Kidney epithelial cell (primary cell): Measurements from ENCODE around the gene RHOD. TPM values are rescaled to one million over a fixed set of nuclear protein-coding genes. Genes with fewer than 3 reads are reported as not detected.

Experiments
- DNase-seq: peaks from one replicate; pipeline ENCODE4 v3.0.0-alpha.2; 2010; ENCODE audit warnings: low read depth
- H3K27me3 ChIP-seq: 2 replicates; pipeline ENCODE4 v1.6.0; 2011; ENCODE audit warnings: low read length; ENCODE audit not compliant: control insufficient read depth, insufficient read depth
- H3K36me3 ChIP-seq: 2 replicates; pipeline ENCODE4 v1.5.1; 2011; ENCODE audit warnings: low read length; ENCODE audit not compliant: control insufficient read depth, insufficient read depth
- H3K4me3 ChIP-seq: 2 replicates; pipeline ENCODE4 v1.5.1; 2011; ENCODE audit warnings: low read depth, mild to moderate bottlenecking, control low read depth, low read length
- total RNA-seq: library from RNA; depleted of rRNA; stranded (reverse); fragments of >200 nt; gene quantifications from 2 replicates; pipeline ENCODE4 v1.2.3, GENCODE V29; 2015
- TF ChIP-seq, protein P1 (sequence below): IDR thresholded peaks from 2 replicates; pipeline ENCODE4 v1.5.1; 2011; ENCODE audit warnings: mild to moderate bottlenecking, moderate library complexity, low read length, control low read depth, inconsistent platforms; ENCODE audit not compliant: insufficient read depth, poor library complexity, severe bottlenecking

The RHOD gene
- total RNA-seq, 1 donor from 2014 or later, result 97.0 TPM

DNA sequence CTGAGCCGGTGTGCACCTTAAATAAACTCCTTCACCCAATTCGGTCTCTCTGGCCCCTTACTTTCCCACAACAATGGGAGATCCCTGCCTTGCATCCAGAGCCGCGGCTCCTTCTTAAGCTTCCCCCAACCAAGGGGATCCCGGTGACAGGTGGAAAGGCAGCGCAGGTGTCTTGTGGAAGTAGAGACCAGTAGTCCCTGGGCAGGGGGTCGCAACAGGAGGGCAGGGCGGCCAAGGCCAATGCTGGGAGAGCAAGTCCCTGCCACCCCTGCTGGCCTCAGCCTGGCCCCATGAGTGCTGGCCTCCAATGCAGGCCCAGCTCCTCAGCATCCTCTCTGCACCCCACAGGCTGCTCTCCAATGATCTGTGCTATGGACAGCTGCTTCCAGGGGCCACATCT, 41.6 kb upstream of the RHOD start:
- Histone ChIP-seq H3K4me3 (no peak overlapping the region), H3K36me3 (no peaks in the 10 kb centered on the region), H3K27me3 (no peaks in the 10 kb centered on the region)
- no peak for DNase-seq
- TF ChIP-seq, protein P1, sequence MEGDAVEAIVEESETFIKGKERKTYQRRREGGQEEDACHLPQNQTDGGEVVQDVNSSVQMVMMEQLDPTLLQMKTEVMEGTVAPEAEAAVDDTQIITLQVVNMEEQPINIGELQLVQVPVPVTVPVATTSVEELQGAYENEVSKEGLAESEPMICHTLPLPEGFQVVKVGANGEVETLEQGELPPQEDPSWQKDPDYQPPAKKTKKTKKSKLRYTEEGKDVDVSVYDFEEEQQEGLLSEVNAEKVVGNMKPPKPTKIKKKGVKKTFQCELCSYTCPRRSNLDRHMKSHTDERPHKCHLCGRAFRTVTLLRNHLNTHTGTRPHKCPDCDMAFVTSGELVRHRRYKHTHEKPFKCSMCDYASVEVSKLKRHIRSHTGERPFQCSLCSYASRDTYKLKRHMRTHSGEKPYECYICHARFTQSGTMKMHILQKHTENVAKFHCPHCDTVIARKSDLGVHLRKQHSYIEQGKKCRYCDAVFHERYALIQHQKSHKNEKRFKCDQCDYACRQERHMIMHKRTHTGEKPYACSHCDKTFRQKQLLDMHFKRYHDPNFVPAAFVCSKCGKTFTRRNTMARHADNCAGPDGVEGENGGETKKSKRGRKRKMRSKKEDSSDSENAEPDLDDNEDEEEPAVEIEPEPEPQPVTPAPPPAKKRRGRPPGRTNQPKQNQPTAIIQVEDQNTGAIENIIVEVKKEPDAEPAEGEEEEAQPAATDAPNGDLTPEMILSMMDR, result no peak

DNA sequence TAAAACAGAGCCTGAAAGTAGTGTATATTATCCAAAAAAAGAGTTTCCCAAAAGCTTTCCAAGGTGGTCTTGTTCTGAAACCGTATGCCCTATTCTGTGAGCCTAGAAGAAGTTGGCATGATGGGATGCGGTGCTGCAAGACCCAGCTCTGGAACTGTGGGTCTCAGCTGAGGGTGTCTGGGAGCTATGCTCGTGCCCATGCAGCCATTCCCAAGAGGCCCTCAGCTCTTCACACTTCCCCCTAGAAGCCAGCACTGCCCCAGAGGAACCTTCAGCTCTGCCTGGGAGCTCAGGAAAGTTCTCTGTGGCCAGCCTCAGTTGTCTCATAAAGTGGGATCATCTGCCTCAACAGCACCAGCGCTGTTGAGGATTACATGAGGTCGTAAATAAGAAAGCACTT, 40.1 kb upstream of the RHOD start:
- TF ChIP-seq, protein P1, result no peak
- H3K4me3 ChIP-seq, result no peak overlapping the region
- H3K36me3 ChIP-seq, result no peaks in the 10 kb centered on the region
- H3K27me3 ChIP-seq, result no peaks in the 10 kb centered on the region
- DNase-seq, result no peak

DNA sequence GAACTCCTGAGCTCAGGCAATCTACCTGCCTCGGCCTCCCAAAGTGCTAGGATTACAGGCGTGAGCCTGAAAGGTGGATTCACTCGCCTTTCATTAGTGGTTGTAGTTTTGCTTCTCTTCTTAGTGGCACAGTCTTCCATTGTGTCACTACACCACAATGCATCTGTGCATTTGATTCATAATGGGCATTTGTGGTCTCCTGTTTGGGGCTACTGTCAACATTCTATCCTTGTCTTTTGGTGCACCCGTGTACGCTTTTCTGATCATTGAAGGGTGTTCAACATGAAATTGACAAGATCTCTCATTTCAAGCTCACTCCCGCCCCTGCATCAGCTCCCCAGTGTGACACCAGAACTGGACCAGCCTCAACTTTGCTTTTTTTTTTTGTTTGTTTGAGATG, 35.7 kb upstream of the RHOD start:
- H3K27me3 ChIP-seq, result no peaks in the 10 kb centered on the region
- no peak overlapping the region for H3K4me3 ChIP-seq
- TF ChIP-seq, protein P1, result no peak
- no peaks in the 10 kb centered on the region for H3K36me3 ChIP-seq
- DNase-seq, result no peak

DNA sequence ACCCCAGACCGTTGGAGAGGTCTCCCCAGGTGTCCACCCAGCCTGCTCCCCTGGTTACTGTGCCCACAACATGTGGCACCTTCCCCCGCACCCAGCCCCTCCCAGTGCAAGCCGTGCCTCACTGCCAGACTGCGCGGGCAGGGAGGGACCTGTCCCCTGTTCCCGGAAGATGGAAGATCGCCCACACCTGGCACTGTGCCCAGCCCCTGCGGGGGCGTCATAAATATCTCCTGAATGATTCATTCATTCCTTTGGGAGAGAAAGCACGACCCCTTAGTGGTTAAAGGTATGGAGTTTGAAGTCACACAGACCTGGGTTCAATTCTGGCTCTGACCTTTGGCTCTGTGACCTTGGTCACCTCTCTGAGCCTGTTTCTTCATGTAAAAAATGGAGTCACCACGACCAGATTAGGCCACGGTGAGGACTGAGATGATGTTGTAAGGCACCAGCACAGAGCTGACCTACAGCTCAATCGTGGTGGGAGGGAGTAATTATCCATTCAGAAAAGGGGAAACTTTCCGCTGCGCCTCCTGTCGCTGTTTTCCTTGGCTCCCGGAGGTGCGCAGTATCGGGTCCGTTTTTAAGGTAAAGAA, 34.2 kb upstream of the RHOD start:
- no peaks in the 10 kb centered on the region for H3K36me3 ChIP-seq
- H3K4me3 ChIP-seq, result peak overlapping the region; percentile 42
- TF ChIP-seq, protein P1, result no peak
- DNase-seq, result peak; percentile 63
- H3K27me3 ChIP-seq, result no peaks in the 10 kb centered on the region

DNA sequence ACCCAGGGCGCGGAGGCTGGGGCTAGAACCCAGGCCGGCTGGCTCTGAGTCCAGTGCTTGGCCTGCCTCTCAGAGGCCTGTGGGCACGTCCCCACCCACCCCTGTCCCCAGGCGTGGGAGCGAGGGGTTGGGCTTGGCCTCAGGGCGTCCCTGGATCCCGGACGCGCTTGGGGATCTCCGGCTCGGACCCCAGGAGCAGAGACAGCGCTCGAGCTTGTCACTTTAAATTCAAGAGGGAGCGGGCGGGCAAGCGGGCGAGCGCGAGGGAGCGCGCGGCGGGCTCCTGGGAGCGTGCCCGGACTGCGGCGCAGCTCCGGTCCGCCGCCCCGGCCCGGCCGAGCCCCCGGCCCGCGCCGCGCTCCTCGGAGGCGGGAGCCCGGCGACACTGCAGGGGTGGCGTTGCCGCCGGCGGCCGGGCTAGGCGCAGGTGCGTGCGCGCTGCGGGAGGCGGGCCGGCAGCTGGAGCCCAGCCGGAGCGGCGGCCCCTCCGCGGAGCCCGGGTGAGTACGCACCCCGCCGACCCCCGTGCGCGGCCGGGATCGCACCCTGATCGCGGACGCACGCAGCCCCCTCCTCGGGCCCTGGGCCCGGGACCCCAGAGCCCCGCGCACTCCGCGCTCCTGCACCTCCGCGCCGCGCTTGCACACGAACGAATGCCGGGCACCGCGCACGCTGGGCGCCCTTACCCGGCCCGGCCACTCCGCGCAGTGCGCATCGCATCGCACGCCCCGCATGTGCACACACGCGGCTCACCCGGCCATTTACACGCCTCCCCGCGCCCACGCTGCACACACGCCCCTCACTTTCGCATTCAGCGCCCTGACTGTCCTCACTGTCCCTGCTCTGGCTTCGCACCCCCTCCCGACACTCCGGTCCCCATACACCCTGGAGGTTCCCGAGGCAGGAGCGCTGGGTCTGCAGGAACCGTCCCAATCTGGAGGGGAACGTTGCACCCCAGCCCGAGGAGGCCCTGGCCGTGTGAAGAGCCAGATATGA, 33.4 kb upstream of the RHOD start, which contains the start of gene SYT12:
Gene SYT12 (plus strand): TSS at position 174 of the 996 bp plus-strand sequence. CDS start 7,011 bp downstream, outside the sequence.
- TF ChIP-seq, protein P1, result no peak
- Histone ChIP-seq H3K27me3 (no peaks in the 10 kb centered on the region), H3K4me3 (peak within 1 kb of the TSS; percentile 42), H3K36me3 (no peaks in the 10 kb centered on the region)
- no peak for DNase-seq
